Coronary artery (tissue), 2 donors: ENCODE results near the gene FAM3C.

Source experiments
- DNase-seq: peaks from one replicate; pipeline ENCODE4 v3.0.0-alpha.2; 2017; ENCODE audit warnings: low spot score
- H3K27ac ChIP-seq, 2 donors: fragments of 200-600 bp; sonication (generic); one replicate each; pipeline ENCODE4 v1.5.1; 2016 to 2019
- H3K4me3 ChIP-seq: fragments of 200-600 bp; sonication (generic); 2 replicates; pipeline ENCODE4 v1.5.1; 2016; ENCODE audit warnings: mild to moderate bottlenecking, moderate library complexity
- CTCF ChIP-seq: fragments of 200-600 bp; sonication (generic); IDR thresholded peaks from one replicate; pipeline ENCODE4 v1.5.1; 2019; ENCODE audit warnings: antibody characterized with exemption

FAM3C gene

GRCh38 chr7:121343302-121343701, 52.8 kb downstream of the FAM3C start:
- no peak for TF ChIP-seq CTCF
- Histone ChIP-seq H3K4me3 (no peak overlapping the region), H3K27ac (no peak overlapping the region)
- no peak for DNase-seq

GRCh38 chr7:121342631-121343030, 53.5 kb downstream of the FAM3C start:
- no peak for TF ChIP-seq CTCF
- Histone ChIP-seq H3K27ac (no peak overlapping the region), H3K4me3 (no peak overlapping the region)
- DNase-seq = no peak

DNA sequence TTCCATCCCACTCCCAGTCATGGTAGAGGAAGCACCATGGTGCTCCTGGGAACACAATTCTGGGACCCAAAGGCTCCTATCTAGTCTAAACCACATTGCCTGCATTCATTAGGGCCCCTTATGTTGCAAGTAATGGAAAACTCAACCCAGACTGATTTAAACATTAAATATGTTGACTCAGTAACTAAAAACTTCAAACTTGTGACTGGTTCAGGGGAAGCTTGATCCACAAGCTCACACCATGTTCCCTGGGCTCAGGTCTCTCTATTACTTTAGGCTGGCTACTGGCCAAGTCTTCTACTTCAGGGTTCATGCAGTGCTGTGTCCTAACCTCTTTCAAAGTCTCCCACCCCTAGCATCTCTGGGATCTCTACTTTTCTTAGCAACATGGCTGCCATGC, 54.2 kb downstream of the FAM3C start:
- no peak for TF ChIP-seq CTCF
- no peak for DNase-seq
- Histone ChIP-seq H3K27ac (no peak overlapping the region), H3K4me3 (no peak overlapping the region)

DNA sequence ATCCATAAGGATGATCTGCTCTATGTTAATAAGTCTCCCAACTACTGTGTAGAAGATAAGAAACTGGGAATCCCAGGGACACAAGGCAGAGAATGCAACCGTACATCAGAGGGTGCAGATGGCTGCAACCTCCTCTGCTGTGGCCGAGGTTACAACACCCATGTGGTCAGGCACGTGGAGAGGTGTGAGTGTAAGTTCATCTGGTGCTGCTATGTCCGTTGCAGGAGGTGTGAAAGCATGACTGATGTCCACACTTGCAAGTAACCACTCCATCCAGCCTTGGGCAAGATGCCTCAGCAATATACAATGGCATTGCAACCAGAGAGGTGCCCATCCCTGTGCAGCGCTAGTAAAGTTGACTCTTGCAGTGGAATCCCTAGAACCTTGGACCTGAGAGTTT, 57.0 kb downstream of the FAM3C start:
- H3K4me3 ChIP-seq = no peak overlapping the region
- TF ChIP-seq CTCF = no peak
- H3K27ac ChIP-seq = no peak overlapping the region
- DNase-seq = no peak

GRCh38 chr7:121337398-121337797, 58.7 kb downstream of the FAM3C start:
- DNase-seq = no peak

GRCh38 chr7:121336579-121336978, 59.5 kb downstream of the FAM3C start:
- no peak for TF ChIP-seq CTCF
- DNase-seq = no peak
- Histone ChIP-seq H3K27ac (no peak overlapping the region), H3K4me3 (no peak overlapping the region)

More at GRCh38 chr7:121337398-121337797, 58.7 kb downstream of the FAM3C start:
- Histone ChIP-seq H3K4me3 (no peak overlapping the region), H3K27ac (no peak overlapping the region)
- no peak for TF ChIP-seq CTCF

DNA sequence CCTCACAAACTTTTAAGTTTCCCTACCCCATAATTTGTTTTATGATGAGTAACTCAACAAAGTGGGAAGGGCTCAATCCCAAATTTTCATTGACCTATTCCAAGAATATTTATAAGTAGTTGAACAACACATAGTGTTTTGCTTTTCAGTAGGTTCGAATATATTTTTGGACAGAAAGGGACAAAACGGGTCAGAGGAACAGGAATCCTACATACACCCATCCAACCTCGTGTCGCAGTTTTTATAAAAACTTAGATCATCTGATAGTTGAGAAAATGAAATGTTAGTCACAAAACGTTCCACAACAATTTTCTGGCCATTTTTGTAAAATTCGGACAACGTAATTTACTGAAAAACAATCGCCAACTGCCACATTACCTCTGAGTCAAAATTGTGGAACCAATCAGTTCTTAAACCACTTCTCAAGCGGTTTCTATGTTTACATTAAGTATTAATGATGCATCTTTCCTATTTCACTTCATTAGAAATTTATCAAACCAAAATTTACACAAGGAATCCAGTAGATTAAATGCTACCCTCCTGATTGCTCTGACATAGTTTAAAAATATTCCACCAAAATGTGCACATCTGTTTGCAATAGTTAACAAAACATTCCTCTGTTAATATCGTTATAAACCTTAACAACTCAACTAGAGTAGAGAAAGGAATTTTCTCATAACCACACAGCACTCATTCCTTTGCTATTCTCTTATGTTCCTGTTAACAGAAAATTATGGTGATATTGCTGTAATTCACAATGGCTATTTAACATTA, 61.0 kb downstream of the FAM3C start:
- Histone ChIP-seq H3K4me3 (no peak overlapping the region), H3K27ac (no peak overlapping the region)
- TF ChIP-seq CTCF = no peak
- no peak for DNase-seq
